AG04449 (cell line): ENCODE results near the gene POMT1.

ENCODE experiments used
- CTCF ChIA-PET: fragments of 350-600 bp; formaldehyde crosslinking; extraction: SDS; loops from one replicate; lab custom pipeline; 2021; ENCODE audit warnings: antibody characterized with exemption; lab: Yijun Ruan, JAX
- POLR2A ChIA-PET: fragments of 400-600, 350-600 bp; formaldehyde crosslinking; extraction: SDS; loops from one replicate; lab custom pipeline; 2020; ENCODE audit warnings: antibody characterized with exemption, inconsistent platforms; lab: Yijun Ruan, JAX
- DNase-seq: peaks from one replicate; pipeline ENCODE4 v3.0.0-alpha.2; 2010; ENCODE audit warnings: low read depth, low spot score
- H3K4me3 ChIP-seq: 2 replicates; pipeline ENCODE4 v1.5.1; 2011; ENCODE audit warnings: low read depth, mild to moderate bottlenecking, control low read depth, low read length
- CTCF ChIP-seq: IDR thresholded peaks from one replicate; pipeline ENCODE4 v1.5.1; 2011; ENCODE audit warnings: mild to moderate bottlenecking, moderate library complexity, low read length, control low read depth, inconsistent platforms; ENCODE audit not compliant: insufficient read depth; ENCODE audit errors: missing control alignments

POMT1 gene

GRCh38 chr9:131524665-131525315, 22.1 kb downstream of the POMT1 start:
- POLR2A ChIA-PET: no interaction called here
- no peak for TF ChIP-seq CTCF
- CTCF ChIA-PET: no interaction called here
- DNase-seq: no peak
- H3K4me3 ChIP-seq: no peak overlapping the region

GRCh38 chr9:131525643-131526565, 23.2 kb downstream of the POMT1 start:
- CTCF ChIA-PET: no interaction called here
- H3K4me3 ChIP-seq: no peak overlapping the region
- DNase-seq: no peak
- POLR2A ChIA-PET: no interaction called here
- TF ChIP-seq CTCF: no peak

- DNase-seq: no peak
- CTCF ChIA-PET: no interaction called here
- H3K4me3 ChIP-seq: no peak overlapping the region
- TF ChIP-seq CTCF: no peak
- POLR2A ChIA-PET: interaction anchor here (0.7 kb wide), 1 partner anchor 217 kb away, joined by 3 read pairs; no protein-coding TSS in a partner anchor
Observed at GRCh38 chr9:131528186-131528585, 25.5 kb downstream of the POMT1 start.

GRCh38 chr9:131528886-131529505, 26.3 kb downstream of the POMT1 start:
- no peak overlapping the region; the same call in 1 of the 2 replicates for H3K4me3 ChIP-seq
- CTCF ChIA-PET: interaction anchor here (1.4 kb wide), 1 partner anchor 211 kb away, joined by 10 read pairs; the partner anchor contains the start of gene RAPGEF1

More at GRCh38 chr9:131528886-131529505, 26.3 kb downstream of the POMT1 start:
- DNase-seq: no peak
- TF ChIP-seq CTCF: no peak
- POLR2A ChIA-PET: interaction anchor here (0.7 kb wide), 1 partner anchor 216 kb away, joined by 3 read pairs; no protein-coding TSS in a partner anchor
